GM21515 (cell line): ENCODE data around the gene GANC.
"Not testable (repeated sequence)": the region's sequence is repeated elsewhere in the genome, so short reads cannot be mapped to it uniquely, and the experiment has no call there.

Source experiments
- ATAC-seq: cut with Tn5 transposase; IDR thresholded peaks from one replicate; pipeline ENCODE4 v1.9.1; 2021; ENCODE audit not compliant: unreplicated experiment

The GANC gene

GRCh38 chr15:42272939-42273899 lies at the start of gene GANC, which contains the start of gene TMEM87A:
TSS of gene GANC (plus strand) at chr15:42273201. CDS start at chr15:42274482, 1,281 bp downstream.
TSS of gene TMEM87A (minus strand) at chr15:42273433. CDS start at chr15:42273398, 35 bp downstream.
- peak; percentile 84 for ATAC-seq

GRCh38 chr15:42226648-42227047 lies 46.4 kb upstream of the GANC start:
- no peak for ATAC-seq

GRCh38 chr15:42228036-42228435 lies 45.0 kb upstream of the GANC start:
- no peak for ATAC-seq

GRCh38 chr15:42228981-42229380 lies 44.0 kb upstream of the GANC start:
- not testable (repeated sequence) for ATAC-seq

- ATAC-seq: no peak
These were observed 41.9 kb upstream of the GANC start for GRCh38 chr15:42231088-42231487.

- ATAC-seq: no peak
These were observed 40.4 kb upstream of the GANC start for GRCh38 chr15:42232606-42233005.

GRCh38 chr15:42233107-42233506 lies 39.9 kb upstream of the GANC start:
- ATAC-seq: no peak

- no peak for ATAC-seq
These were observed 33.3 kb upstream of the GANC start for GRCh38 chr15:42239528-42240182.

GRCh38 chr15:42240823-42241222 lies 32.2 kb upstream of the GANC start:
- no peak for ATAC-seq

- no peak for ATAC-seq
These were observed 19.7 kb upstream of the GANC start for GRCh38 chr15:42253300-42253699.

- no peak for ATAC-seq
These were observed 8.2 kb upstream of the GANC start for GRCh38 chr15:42264795-42265194.

GRCh38 chr15:42267286-42267685 lies 5.7 kb upstream of the GANC start:
- no peak for ATAC-seq

- no peak for ATAC-seq
These were observed 2.5 kb upstream of the GANC start for GRCh38 chr15:42270551-42270950.

GRCh38 chr15:42270996-42271395 lies 2.0 kb upstream of the GANC start:
- ATAC-seq: no peak

GRCh38 chr15:42273900-42274701 lies 1.1 kb downstream of the GANC start:
- ATAC-seq: peak; percentile 17

- no peak for ATAC-seq
These were observed 1.6 kb downstream of the GANC start for GRCh38 chr15:42274702-42274989.

GRCh38 chr15:42275780-42276391 lies 2.9 kb downstream of the GANC start:
- no peak for ATAC-seq

GRCh38 chr15:42276762-42277161 lies 3.8 kb downstream of the GANC start:
- no peak for ATAC-seq

GRCh38 chr15:42279234-42279723 lies 6.3 kb downstream of the GANC start:
- no peak for ATAC-seq

- no peak for ATAC-seq
These were observed 9.3 kb downstream of the GANC start for GRCh38 chr15:42282344-42282743.

GRCh38 chr15:42282926-42283325 lies 9.9 kb downstream of the GANC start:
- no peak for ATAC-seq
